GDM1 (cell line): ENCODE results near the gene MAMDC4.
"Not testable (repeated sequence)": the region's sequence is repeated elsewhere in the genome, so short reads cannot be mapped to it uniquely, and the experiment has no call there.

Experiments used
- DNase-seq: peaks from one replicate; lab custom pipeline; 2025; lab: John Stamatoyannopoulos, UW

MAMDC4 gene

DNA sequence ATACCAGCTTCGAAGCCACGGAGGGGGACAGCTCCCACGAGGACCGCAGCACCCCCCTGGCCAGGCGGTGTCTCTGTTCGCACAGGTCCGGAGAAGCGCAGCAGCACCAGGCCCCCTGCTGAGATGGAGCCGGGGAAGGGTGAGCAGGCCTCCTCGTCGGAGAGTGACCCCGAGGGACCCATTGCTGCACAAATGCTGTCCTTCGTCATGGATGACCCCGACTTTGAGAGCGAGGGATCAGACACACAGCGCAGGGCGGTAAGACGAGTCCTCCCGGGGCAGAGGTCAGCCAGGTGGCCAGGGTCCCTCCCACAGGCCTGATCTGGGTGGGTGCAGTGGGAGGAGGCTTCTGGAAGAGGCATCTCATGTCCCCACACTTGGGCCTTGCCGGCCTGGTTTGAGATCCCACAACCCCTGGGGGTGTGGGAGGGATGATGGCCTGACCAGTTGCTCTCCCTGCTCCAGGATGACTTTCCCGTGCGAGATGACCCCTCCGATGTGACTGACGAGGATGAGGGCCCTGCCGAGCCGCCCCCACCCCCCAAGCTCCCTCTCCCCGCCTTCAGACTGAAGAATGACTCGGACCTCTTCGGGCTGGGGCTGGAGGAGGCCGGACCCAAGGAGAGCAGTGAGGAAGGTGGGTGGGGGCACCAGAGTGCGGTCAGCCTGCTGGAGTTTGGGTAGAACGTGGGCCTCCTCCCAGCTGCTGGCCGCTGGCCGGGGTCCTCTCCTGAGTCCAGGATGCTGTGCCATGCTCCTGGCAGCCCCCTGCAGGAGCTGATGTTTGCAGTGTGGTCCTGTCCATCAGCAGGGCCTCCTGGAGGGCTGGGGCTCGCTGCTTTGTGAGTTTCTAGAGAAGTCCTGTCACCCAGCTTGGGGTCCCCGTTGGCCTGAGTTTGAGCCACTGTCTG is 12.7 kb upstream of the MAMDC4 start:
- no peak for DNase-seq

GRCh38 chr9:136840140-136840876 is 11.8 kb upstream of the MAMDC4 start:
- DNase-seq, result no peak

- no peak for DNase-seq
Measured at GRCh38 chr9:136840877-136841645, 11.1 kb upstream of the MAMDC4 start.

- DNase-seq, result not testable (repeated sequence)
Measured at GRCh38 chr9:136841646-136842379, 10.3 kb upstream of the MAMDC4 start.

- peak; percentile 60 for DNase-seq
Measured at GRCh38 chr9:136842380-136842948, 9.7 kb upstream of the MAMDC4 start, which contains the start of gene AJM1. Gene AJM1 (plus strand): TSS chr9:136842478. CDS start chr9:136844415, 1,937 bp downstream.

GRCh38 chr9:136843159-136843800 is 8.9 kb upstream of the MAMDC4 start:
- not testable (repeated sequence) for DNase-seq

DNA sequence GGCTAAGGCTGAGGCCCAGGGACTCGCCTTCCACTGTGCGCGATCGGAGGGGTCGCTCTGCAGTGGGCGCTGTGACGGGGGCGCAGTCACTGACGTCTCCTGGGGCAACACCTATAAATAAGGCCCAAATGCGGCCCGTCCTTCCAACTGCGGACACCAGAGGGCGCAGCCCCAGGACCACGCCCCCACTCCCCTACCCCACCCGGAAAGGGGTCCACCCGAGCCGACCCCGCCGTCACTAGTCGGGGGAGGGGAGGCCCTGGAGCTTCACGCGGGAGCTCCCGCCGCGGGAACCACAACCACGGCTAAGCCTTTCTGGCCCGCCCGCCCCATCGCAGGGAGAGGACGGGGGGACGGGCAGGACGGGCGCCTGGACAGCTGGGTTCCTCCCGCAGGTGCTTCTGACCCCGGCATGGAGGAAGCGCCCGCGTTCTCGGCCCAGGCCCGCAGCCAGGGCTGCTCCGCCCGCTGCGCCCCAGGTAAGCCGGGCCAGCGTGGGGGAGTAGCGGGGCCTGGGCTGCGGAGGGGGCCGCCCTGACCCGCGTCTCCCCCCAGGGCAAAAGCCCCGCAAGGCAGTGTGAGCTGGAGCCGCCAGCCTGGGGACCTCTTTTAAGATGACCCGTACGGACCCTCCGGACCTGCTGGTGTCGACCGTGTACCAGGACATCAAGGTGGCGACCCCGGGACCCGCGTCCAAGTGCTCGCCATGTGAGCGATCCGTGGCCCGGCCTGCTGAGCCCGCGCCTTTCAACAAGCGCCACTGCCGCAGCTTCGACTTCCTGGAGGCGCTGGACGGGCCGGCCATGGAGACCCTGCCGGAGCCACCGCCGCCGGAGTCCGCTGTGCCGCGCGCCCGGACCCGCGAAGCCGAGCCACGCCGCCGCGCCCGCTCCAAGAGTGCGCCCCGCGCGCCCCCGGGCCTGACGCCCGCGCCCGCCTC is 8.1 kb upstream of the MAMDC4 start:
- not testable (repeated sequence) for DNase-seq

- no peak for DNase-seq
Measured at GRCh38 chr9:136844761-136845464, 7.2 kb upstream of the MAMDC4 start.

DNA sequence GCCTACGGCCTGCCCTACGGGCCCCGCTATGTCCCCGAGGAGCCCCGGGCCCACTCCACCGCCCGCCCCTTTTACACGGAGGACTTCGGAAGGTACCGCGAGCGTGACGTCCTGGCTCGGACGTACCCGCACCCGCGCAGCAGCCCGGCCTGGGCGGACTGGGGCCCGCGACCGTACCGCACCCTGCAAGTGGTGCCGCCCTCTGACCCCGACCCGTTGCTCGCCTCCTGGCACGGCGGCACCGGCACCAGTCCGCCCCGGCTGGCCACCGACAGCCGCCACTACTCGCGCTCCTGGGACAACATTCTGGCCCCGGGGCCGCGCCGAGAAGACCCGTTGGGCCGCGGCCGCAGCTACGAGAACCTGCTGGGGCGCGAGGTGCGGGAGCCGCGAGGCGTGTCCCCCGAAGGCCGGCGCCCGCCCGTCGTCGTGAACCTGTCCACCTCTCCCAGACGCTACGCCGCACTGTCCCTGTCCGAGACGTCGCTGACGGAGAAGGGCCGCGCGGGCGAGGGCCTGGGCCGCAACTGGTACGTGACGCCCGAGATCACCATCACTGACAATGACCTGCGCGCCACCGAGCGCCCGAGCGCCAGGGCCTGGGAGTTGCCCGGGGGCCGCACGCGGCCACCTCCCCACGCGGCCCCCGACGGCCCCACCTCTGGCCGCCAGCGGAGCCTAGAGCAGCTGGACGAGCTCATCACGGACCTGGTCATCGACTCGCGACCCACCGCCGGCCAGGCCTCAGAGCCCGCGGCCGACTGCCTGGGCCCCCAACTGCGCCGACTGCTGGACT is 6.5 kb upstream of the MAMDC4 start:
- no peak for DNase-seq

GRCh38 chr9:136846376-136847087 is 5.6 kb upstream of the MAMDC4 start:
- DNase-seq, result no peak

- DNase-seq, result no peak
Measured at GRCh38 chr9:136847088-136847825, 4.9 kb upstream of the MAMDC4 start.

- DNase-seq, result peak; percentile 70
Measured at GRCh38 chr9:136847826-136848392, 4.2 kb upstream of the MAMDC4 start.

GRCh38 chr9:136848393-136849037 is 3.6 kb upstream of the MAMDC4 start:
- DNase-seq, result no peak

DNA sequence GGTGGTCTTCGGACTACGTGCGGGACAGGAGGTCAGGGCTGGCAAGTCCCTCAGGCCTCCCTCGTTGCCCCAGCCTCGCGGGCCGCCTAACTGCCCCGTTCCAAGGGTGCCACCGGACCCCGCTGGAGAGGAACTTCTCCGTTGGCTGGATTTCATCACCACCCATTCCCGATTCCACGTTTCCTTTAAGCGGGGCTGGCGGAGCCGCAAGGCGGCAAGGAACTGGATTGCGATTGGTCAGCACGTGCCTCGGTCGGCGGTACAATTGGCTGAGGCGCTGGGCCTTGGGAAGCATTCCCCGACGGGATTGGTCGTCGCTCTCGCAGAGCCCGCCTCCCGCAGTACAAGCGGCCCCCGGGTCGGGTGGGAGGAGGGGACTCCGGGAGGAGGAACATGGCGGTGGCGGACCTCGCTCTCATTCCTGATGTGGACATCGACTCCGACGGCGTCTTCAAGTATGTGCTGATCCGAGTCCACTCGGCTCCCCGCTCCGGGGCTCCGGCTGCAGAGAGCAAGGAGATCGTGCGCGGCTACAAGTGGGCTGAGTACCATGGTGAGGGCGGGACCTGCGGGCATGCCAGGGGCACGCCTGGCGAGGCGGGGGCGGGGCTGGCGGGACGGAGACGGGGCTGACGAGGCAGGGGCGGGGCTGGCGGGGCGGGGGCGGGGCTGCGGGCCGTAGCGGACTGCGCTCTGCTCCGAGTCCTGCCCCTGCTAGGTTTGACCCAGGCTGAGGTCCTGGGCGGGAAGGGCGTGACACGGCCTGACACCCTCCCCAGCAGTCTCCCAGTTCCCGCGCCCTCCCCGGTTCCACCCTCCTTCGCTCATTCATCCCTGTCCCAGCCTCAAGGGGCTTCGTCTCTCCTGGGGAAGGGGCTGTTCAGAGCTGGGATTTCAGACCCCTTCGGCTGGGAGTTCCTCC is 2.8 kb upstream of the MAMDC4 start, which contains the start of gene PHPT1:
Gene PHPT1 (plus strand): TSS at position 372 of the 922 bp plus-strand sequence. CDS start 22 bp downstream, at position 394.
- DNase-seq, result peak; percentile 98
